ENCODE results near the gene SEMA5A. TPM values are rescaled to one million over a fixed set of nuclear protein-coding genes. Genes with fewer than 3 reads are reported as not detected.

The SEMA5A gene
- total RNA-seq, 4 donors from 2014 or later, result 2.3 to 4.7 (median 3.7) TPM

- no peak overlapping the region for H3K4me3 ChIP-seq
- no peak overlapping the region for H3K27ac ChIP-seq
- no peak for TF ChIP-seq EP300 (IDR thresholded peaks at IDR 0.05)
- TF ChIP-seq POLR2A (IDR thresholded peaks at IDR 0.05), result no peak
- TF ChIP-seq, protein P1, sequence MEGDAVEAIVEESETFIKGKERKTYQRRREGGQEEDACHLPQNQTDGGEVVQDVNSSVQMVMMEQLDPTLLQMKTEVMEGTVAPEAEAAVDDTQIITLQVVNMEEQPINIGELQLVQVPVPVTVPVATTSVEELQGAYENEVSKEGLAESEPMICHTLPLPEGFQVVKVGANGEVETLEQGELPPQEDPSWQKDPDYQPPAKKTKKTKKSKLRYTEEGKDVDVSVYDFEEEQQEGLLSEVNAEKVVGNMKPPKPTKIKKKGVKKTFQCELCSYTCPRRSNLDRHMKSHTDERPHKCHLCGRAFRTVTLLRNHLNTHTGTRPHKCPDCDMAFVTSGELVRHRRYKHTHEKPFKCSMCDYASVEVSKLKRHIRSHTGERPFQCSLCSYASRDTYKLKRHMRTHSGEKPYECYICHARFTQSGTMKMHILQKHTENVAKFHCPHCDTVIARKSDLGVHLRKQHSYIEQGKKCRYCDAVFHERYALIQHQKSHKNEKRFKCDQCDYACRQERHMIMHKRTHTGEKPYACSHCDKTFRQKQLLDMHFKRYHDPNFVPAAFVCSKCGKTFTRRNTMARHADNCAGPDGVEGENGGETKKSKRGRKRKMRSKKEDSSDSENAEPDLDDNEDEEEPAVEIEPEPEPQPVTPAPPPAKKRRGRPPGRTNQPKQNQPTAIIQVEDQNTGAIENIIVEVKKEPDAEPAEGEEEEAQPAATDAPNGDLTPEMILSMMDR (IDR thresholded peaks at IDR 0.05), result no peak
- TF ChIP-seq POLR2AphosphoS5 (IDR thresholded peaks at IDR 0.05), result no peak
- H3K9me3 ChIP-seq, result no peaks in the 10 kb centered on the region
- H3K4me1 ChIP-seq, result no peaks in the 10 kb centered on the region
- no peak for ATAC-seq
- H3K27me3 ChIP-seq, result no peaks in the 10 kb centered on the region
- H3K36me3 ChIP-seq, result no peaks in the 10 kb centered on the region
Measured at GRCh38 chr5:9183992-9184391, 361.9 kb downstream of the SEMA5A start.

DNA sequence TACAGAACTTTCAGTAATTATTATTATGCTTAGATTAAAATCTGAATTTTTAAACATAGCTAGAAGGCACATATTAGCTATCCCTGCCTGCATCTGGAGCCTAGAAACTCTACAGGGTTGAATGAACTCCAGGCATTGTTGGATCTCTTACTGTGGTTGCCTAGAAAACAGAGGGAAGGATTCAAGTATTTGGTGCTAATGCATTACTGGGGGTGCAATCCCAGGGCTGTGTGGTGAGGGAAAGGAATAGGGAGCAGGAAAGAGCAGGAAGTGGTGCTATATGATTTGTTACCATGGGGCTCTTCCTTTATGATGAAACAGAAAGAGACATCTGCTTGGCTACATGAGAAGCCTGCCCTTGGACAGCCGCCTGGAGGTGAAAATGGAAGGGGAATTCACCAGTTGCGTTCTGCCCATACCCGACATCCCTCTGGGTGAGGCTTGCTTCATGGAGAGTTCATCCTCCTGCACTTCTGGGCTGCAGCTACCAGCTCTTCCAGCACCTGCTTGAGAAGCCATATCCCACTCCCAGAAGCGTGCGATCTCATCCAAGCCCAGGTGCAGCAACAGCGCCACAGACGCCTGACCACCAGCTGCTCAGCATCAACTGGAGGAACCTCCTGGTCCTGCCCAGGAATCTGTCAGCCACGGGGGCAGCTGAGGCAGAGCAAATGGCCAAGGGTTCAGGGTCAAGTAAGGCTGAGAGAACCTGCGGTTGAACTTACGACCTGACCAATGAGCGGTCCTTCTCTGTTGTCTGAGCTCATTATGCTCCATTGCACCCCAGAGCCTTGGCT, 362.8 kb downstream of the SEMA5A start:
- whole genome bisulfite sequencing, 2 donors (ENCODE audit: low coverage in 1 of 2), result 77 to 83% methylated on average over 4 to 5 of the region's 11 CpGs
- Histone ChIP-seq H3K27me3 (no peaks in the 10 kb centered on the region), H3K4me3 (no peak overlapping the region), H3K36me3 (no peaks in the 10 kb centered on the region), H3K9me3 (no peaks in the 10 kb centered on the region), H3K4me1 (no peaks in the 10 kb centered on the region), H3K27ac (no peak overlapping the region)
- ATAC-seq, result no peak
- TF ChIP-seq POLR2A (IDR thresholded peaks at IDR 0.05) (no peak), POLR2AphosphoS5 (IDR thresholded peaks at IDR 0.05) (no peak), EP300 (IDR thresholded peaks at IDR 0.05) (no peak)
- TF ChIP-seq, protein P1 (IDR thresholded peaks at IDR 0.05), result no peak

DNA sequence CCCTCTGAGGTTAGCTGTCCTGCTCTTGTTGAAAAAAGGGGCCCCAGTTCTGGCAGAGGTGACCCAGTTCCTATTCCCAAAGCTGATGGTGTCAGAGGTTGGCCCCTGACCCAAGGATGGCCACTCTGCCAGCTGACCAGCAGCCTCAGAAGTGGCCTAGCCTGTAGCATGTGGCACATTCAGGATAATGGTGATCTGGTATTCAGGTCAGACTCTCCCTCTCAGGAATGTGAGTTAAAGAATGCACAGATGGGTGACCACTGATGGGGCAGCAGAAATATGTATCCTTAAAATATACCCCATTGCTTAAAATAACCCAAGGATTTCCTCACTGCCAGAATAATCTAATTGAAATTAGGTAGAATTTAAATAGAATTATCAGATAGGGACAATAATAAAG, 369.2 kb downstream of the SEMA5A start:
- TF ChIP-seq EP300 (IDR thresholded peaks at IDR 0.05) (no peak), POLR2A (IDR thresholded peaks at IDR 0.05) (no peak), POLR2AphosphoS5 (IDR thresholded peaks at IDR 0.05) (no peak)
- TF ChIP-seq, protein P1 (IDR thresholded peaks at IDR 0.05), result no peak
- H3K36me3 ChIP-seq, result no peaks in the 10 kb centered on the region
- no peak overlapping the region for H3K4me3 ChIP-seq
- no peaks in the 10 kb centered on the region for H3K4me1 ChIP-seq
- no peak overlapping the region for H3K27ac ChIP-seq
- ATAC-seq, result no peak
- no peaks in the 10 kb centered on the region for H3K27me3 ChIP-seq
- peaks cover 0 to 8% (median 0%) of the 10 kb centered on the region in 3 donors for H3K9me3 ChIP-seq

- 63 to 75% methylated on average over 2 to 3 of the region's 3 CpGs for WGBS, 2 donors (ENCODE audit: low coverage in 1 of 2)
Measured at GRCh38 chr5:9174446-9174845, 371.4 kb downstream of the SEMA5A start.

More at GRCh38 chr5:9174446-9174845, 371.4 kb downstream of the SEMA5A start:
- Histone ChIP-seq H3K4me1 (no peaks in the 10 kb centered on the region), H3K27ac (no peak overlapping the region), H3K27me3 (no peaks in the 10 kb centered on the region), H3K9me3 (peaks cover 0 to 8% (median 0%) of the 10 kb centered on the region in 3 donors), H3K4me3 (no peak overlapping the region), H3K36me3 (no peaks in the 10 kb centered on the region)
- ATAC-seq, result no peak
- TF ChIP-seq, protein P1 (IDR thresholded peaks at IDR 0.05), result no peak
- no peak for TF ChIP-seq EP300 (IDR thresholded peaks at IDR 0.05)
- TF ChIP-seq POLR2A (IDR thresholded peaks at IDR 0.05), result no peak

Measured in gastroesophageal sphincter (tissue), 4 donors.